Measurements from ENCODE around the gene PPM1N. TPM values are rescaled to one million over a fixed set of nuclear protein-coding genes. Genes with fewer than 3 reads are reported as not detected.

Gene PPM1N
- total RNA-seq, 1 experiment from 2014 or later = 1.2 TPM

DNA sequence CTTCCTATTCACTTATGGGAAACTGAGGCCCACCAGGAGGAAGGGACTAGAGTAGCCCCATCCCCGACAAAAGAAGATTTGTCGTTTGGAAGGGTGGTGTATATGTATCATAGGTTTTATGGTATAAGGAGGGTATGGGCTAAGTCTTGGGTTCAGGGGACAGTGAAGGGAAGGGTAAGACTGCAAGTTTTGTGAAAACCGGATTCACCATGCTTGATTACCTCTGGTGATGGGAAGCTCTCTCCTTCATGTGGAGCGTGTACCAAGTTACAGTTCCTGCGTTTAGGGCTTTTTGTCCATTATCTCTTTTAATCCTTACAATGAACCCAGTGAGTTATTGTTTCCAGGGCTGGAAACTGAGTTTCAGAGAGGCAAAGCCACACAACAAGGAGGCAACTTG lies 12.8 kb downstream of the PPM1N start:
- no peak for DNase-seq
- BruUV-seq (replicated peaks) = no TSS peak
- ChIA-PET CTCF (no interaction called here), POLR2A (no interaction called here)
- Mint-ChIP-seq H3K4me1 (ENCODE audit: low read depth, unreplicated experiment) (peaks cover 16% of the 10 kb centered on the region), H3K36me3 (ENCODE audit: insufficient read depth, unreplicated experiment) (peaks cover 47% of the 10 kb centered on the region), H3K4me3 (ENCODE audit: unreplicated experiment) (no peak overlapping the region), H3K27me3 (ENCODE audit: insufficient read depth, unreplicated experiment) (no peaks in the 10 kb centered on the region), H3K9me3 (ENCODE audit: unreplicated experiment) (no peaks in the 10 kb centered on the region), H3K27ac (ENCODE audit: unreplicated experiment) (no peak overlapping the region)
- no peaks in the 10 kb centered on the region for H3K36me3 ChIP-seq (ENCODE audit: control insufficient read depth, insufficient read depth, low read length)
- no peak overlapping the region for H3K4me3 ChIP-seq (ENCODE audit: low read depth, low read length)
- no peaks in the 10 kb centered on the region for H3K27me3 ChIP-seq (replicated peaks; ENCODE audit: control insufficient read depth, insufficient read depth, low read length)
- H3K9me3 ChIP-seq = no peaks in the 10 kb centered on the region
- TF ChIP-seq, protein P1, sequence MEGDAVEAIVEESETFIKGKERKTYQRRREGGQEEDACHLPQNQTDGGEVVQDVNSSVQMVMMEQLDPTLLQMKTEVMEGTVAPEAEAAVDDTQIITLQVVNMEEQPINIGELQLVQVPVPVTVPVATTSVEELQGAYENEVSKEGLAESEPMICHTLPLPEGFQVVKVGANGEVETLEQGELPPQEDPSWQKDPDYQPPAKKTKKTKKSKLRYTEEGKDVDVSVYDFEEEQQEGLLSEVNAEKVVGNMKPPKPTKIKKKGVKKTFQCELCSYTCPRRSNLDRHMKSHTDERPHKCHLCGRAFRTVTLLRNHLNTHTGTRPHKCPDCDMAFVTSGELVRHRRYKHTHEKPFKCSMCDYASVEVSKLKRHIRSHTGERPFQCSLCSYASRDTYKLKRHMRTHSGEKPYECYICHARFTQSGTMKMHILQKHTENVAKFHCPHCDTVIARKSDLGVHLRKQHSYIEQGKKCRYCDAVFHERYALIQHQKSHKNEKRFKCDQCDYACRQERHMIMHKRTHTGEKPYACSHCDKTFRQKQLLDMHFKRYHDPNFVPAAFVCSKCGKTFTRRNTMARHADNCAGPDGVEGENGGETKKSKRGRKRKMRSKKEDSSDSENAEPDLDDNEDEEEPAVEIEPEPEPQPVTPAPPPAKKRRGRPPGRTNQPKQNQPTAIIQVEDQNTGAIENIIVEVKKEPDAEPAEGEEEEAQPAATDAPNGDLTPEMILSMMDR (IDR thresholded peaks at IDR 0.05; ENCODE audit: insufficient read depth in 1 of 2, low read depth in 1 of 2, low read length in 1 of 2, severe bottlenecking in 1 of 2, unreplicated experiment in 1 of 2) = no peak
- peaks cover 22% of the 10 kb centered on the region for H3K4me1 ChIP-seq
- intact Hi-C loops (cut with micrococcal nuclease; ENCODE audit: unreplicated experiment) = no loop called here

DNA sequence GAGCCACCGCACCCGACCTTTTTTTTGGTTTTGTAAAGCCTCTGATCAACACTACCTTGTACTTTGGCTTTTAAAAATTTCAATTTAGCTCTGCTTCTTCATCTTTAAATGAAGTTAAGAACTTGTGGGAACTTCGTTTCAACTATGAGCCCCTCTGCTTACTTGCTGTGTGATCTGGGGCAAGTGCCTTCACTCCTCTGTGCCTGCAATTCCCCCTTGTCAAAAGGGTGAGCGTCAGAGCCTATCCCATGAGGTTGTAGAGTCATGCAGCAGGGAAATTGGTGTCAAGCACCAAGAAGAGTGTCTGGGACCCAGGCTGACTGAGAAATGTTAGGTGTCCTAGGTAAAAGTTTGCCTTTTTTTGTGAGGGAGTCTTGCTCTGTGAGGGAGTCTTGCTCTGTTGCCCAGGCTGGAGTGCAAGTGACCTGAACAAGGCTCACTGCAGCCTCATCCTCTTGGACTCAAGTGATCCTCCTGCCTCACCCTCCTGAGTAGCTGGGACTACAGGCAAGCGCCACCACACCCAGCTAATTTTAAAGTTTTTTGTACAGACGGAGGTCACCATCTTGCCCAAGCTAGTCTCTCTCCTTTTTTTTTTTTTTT lies 14.7 kb downstream of the PPM1N start:
- intact Hi-C loops (cut with micrococcal nuclease; ENCODE audit: unreplicated experiment) = no loop called here
- peaks cover 43% of the 10 kb centered on the region for H3K36me3 Mint-ChIP-seq (ENCODE audit: insufficient read depth, unreplicated experiment)

DNA sequence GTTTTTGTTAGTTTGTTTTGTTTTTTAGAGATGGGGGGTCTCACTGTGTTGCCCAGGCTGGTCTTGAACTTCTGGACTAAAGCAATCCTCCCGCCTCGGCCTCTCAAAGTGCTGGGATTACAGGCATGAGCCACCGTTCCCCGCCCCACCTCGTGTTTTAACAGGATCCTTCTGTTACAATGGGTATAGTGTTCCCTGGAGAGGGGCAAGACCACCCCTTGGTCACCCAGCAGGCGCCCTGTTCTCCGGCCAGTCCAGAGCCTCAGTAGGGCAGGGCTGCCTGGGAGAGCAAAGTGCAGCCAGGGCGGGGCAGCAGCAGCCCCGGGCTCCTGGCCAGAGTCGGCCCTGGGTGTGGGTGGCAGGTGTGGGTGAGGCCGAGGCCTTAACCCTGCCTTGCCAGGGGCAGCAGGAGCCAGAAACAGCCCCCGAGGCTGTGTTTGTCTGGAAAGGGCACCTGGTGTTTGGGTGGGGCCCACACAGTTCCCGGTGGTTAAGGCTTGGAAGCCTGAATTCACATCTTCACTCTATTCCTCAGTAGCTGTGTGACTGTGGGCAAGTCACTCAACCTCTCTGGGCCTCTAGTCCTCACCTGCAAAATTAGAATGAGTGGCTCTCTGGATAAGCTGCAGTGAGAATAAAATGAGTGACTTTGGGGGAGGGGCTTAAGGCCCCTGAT lies 16.3 kb downstream of the PPM1N start:
- BruUV-seq (replicated peaks) = no TSS peak
- Mint-ChIP-seq H3K27me3 (ENCODE audit: insufficient read depth, unreplicated experiment) (no peaks in the 10 kb centered on the region), H3K4me3 (ENCODE audit: unreplicated experiment) (no peak overlapping the region), H3K36me3 (ENCODE audit: insufficient read depth, unreplicated experiment) (peaks cover 58% of the 10 kb centered on the region), H3K27ac (ENCODE audit: unreplicated experiment) (peak overlapping the region; percentile 66), H3K9me3 (ENCODE audit: unreplicated experiment) (no peaks in the 10 kb centered on the region), H3K4me1 (ENCODE audit: low read depth, unreplicated experiment) (peaks cover 15% of the 10 kb centered on the region)
- intact Hi-C loops (cut with micrococcal nuclease; ENCODE audit: unreplicated experiment) = no loop called here
- ChIA-PET CTCF (interaction anchor here (0.6 kb wide), 1 partner anchor 75 kb away, joined by 3 read pairs; no protein-coding TSS in a partner anchor), POLR2A (interaction anchor here (0.6 kb wide), 1 partner anchor 29 kb away, joined by 3 read pairs; no protein-coding TSS in a partner anchor)
- Histone ChIP-seq H3K9me3 (no peaks in the 10 kb centered on the region), H3K4me1 (peaks cover 17% of the 10 kb centered on the region), H3K4me3 (ENCODE audit: low read depth, low read length) (no peak overlapping the region), H3K27me3 (replicated peaks; ENCODE audit: control insufficient read depth, insufficient read depth, low read length) (no peaks in the 10 kb centered on the region), H3K36me3 (ENCODE audit: control insufficient read depth, insufficient read depth, low read length) (0 out of 2 replicates have a peak, but pooled peaks cover 3% of the 10 kb centered on the region)
- TF ChIP-seq, protein P1 (IDR thresholded peaks at IDR 0.05; ENCODE audit: insufficient read depth in 1 of 2, low read depth in 1 of 2, low read length in 1 of 2, severe bottlenecking in 1 of 2, unreplicated experiment in 1 of 2) = no peak
- DNase-seq = no peak

More for the DNA sequence above, 14.7 kb downstream of the PPM1N start:
- BruUV-seq (replicated peaks) = no TSS peak
- Histone ChIP-seq H3K27me3 (replicated peaks; ENCODE audit: control insufficient read depth, insufficient read depth, low read length) (no peaks in the 10 kb centered on the region), H3K9me3 (no peaks in the 10 kb centered on the region), H3K36me3 (ENCODE audit: control insufficient read depth, insufficient read depth, low read length) (0 out of 2 replicates have a peak, but pooled peaks cover 2% of the 10 kb centered on the region), H3K4me3 (ENCODE audit: low read depth, low read length) (no peak overlapping the region), H3K4me1 (peaks cover 22% of the 10 kb centered on the region)
- ChIA-PET CTCF (interaction anchor here (0.6 to 1.4 kb wide), 3 partner anchors 43 to 74 kb away, joined by 3 to 12 read pairs (median 3); no protein-coding TSS in a partner anchor), POLR2A (no interaction called here)
- Mint-ChIP-seq H3K9me3 (ENCODE audit: unreplicated experiment) (no peaks in the 10 kb centered on the region), H3K27ac (ENCODE audit: unreplicated experiment) (no peak overlapping the region), H3K4me3 (ENCODE audit: unreplicated experiment) (no peak overlapping the region), H3K27me3 (ENCODE audit: insufficient read depth, unreplicated experiment) (no peaks in the 10 kb centered on the region), H3K4me1 (ENCODE audit: low read depth, unreplicated experiment) (peaks cover 23% of the 10 kb centered on the region)
- no peak for DNase-seq
- TF ChIP-seq, protein P1 (IDR thresholded peaks at IDR 0.05; ENCODE audit: insufficient read depth in 1 of 2, low read depth in 1 of 2, low read length in 1 of 2, severe bottlenecking in 1 of 2, unreplicated experiment in 1 of 2) = no peak
